ENCODE data around the gene SPN.
"Not testable (repeated sequence)": the region's sequence is repeated elsewhere in the genome, so short reads cannot be mapped to it uniquely, and the experiment has no call there.

SPN gene

GRCh38 chr16:29645694-29646187 lies 17.3 kb upstream of the SPN start:
- DNase-seq (ENCODE audit: low read depth in 1 of 2, low spot score in 1 of 2): no peak

GRCh38 chr16:29646947-29647346 lies 16.1 kb upstream of the SPN start:
- no peak for DNase-seq (ENCODE audit: low read depth in 1 of 2, low spot score in 1 of 2)

- no peak for DNase-seq (ENCODE audit: low read depth in 1 of 2, low spot score in 1 of 2)
These were observed 13.2 kb upstream of the SPN start for GRCh38 chr16:29649588-29650494.

- DNase-seq (ENCODE audit: low read depth in 1 of 2, low spot score in 1 of 2): no peak
These were observed 12.3 kb upstream of the SPN start for GRCh38 chr16:29650771-29651170.

GRCh38 chr16:29651774-29652349 lies 11.2 kb upstream of the SPN start:
- DNase-seq (ENCODE audit: low read depth in 1 of 2, low spot score in 1 of 2): no peak

GRCh38 chr16:29653471-29653870 lies 9.6 kb upstream of the SPN start:
- no peak for DNase-seq (ENCODE audit: low read depth in 1 of 2, low spot score in 1 of 2)

GRCh38 chr16:29653890-29654289 lies 9.2 kb upstream of the SPN start:
- DNase-seq (ENCODE audit: low read depth in 1 of 2, low spot score in 1 of 2): not testable (repeated sequence)

GRCh38 chr16:29656688-29657523 lies 6.1 kb upstream of the SPN start:
- DNase-seq (ENCODE audit: low read depth in 1 of 2, low spot score in 1 of 2): no peak

GRCh38 chr16:29658705-29659104 lies 4.3 kb upstream of the SPN start:
- no peak for DNase-seq (ENCODE audit: low read depth in 1 of 2, low spot score in 1 of 2)

- DNase-seq (ENCODE audit: low read depth in 1 of 2, low spot score in 1 of 2): no peak
These were observed 883 bp upstream of the SPN start for GRCh38 chr16:29662000-29662728.

- DNase-seq (ENCODE audit: low read depth in 1 of 2, low spot score in 1 of 2): no peak
These were observed 375 bp upstream of the SPN start for GRCh38 chr16:29662729-29663015.

- DNase-seq (ENCODE audit: low read depth in 1 of 2, low spot score in 1 of 2): no peak
These were observed 702 bp downstream of the SPN start for GRCh38 chr16:29663807-29664090.

GRCh38 chr16:29664091-29664921 lies 1.3 kb downstream of the SPN start:
- no peak for DNase-seq (ENCODE audit: low read depth in 1 of 2, low spot score in 1 of 2)

GRCh38 chr16:29665294-29666077 lies 2.4 kb downstream of the SPN start:
- DNase-seq (ENCODE audit: low read depth in 1 of 2, low spot score in 1 of 2): no peak

GRCh38 chr16:29667322-29667610 lies 4.2 kb downstream of the SPN start:
- not testable (repeated sequence) for DNase-seq (ENCODE audit: low read depth in 1 of 2, low spot score in 1 of 2)

GRCh38 chr16:29667755-29668154 lies 4.7 kb downstream of the SPN start:
- no peak for DNase-seq (ENCODE audit: low read depth in 1 of 2, low spot score in 1 of 2)

- no peak for DNase-seq (ENCODE audit: low read depth in 1 of 2, low spot score in 1 of 2)
These were observed 5.2 kb downstream of the SPN start for GRCh38 chr16:29668267-29668666.

- DNase-seq (ENCODE audit: low read depth in 1 of 2, low spot score in 1 of 2): no peak
These were observed 10.5 kb downstream of the SPN start for GRCh38 chr16:29673501-29673900.

GRCh38 chr16:29674188-29674587 lies 11.1 kb downstream of the SPN start:
- no peak for DNase-seq (ENCODE audit: low read depth in 1 of 2, low spot score in 1 of 2)

Data from stimulated activated CD4-positive, alpha-beta T cell treated with anti-CD3 and anti-CD28 coated beads, Interleukin-15, amount 100 ng/mL, for 1 hour (primary cell).